GM21529 (cell line): ENCODE measurements around the gene ETNK2.

Experiments
- ATAC-seq: cut with Tn5 transposase; IDR thresholded peaks from one replicate; pipeline ENCODE4 v1.9.1; 2021; ENCODE audit not compliant: unreplicated experiment

The ETNK2 gene

DNA sequence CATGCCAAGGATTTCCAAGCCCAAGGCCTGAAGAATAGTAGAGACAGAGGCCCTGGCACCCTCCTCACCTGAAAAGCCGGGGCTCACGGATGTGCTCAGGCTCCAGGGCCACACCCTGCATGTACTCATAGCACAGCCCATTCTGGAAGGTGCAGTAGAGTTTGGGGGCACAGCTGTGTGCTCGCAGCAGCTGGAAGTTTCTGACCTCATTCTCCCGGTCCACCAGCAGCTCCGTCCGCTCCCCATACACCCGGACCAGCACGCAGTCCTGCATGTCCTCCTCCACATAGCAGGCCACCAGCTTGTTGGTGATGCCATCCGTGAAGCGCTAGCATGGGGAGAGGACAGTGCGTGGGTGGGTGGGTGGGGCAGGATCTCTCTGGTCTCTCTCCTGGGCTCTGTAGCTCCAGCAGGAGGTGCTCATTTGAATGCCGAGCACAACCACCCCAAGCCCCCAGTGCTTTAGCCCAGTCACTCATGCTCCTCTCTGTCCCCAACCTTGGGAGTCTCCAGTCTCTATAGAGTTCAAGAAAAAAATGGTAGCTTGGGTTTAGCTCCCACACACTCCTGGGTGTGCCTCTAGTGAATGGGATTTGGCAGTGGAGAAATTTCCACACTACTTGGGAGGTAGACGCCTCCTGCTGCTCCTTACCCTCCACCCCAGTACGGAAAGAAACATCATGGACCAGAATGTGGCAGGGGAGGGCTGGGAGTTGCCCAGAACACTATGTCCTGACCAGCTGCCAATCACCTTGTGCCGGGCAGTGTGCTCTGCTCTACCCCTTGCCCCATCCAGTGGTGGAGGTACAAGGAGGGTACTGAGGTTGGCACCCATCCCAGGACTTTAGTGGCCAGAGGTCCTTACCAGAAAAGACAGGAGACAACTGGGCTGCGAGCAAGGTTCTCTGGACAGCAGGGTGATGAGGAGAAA, 1.9 kb downstream of the ETNK2 start:
- no peak for ATAC-seq

GRCh38 chr1:204149107-204149506, 2.7 kb downstream of the ETNK2 start:
- ATAC-seq = no peak

DNA sequence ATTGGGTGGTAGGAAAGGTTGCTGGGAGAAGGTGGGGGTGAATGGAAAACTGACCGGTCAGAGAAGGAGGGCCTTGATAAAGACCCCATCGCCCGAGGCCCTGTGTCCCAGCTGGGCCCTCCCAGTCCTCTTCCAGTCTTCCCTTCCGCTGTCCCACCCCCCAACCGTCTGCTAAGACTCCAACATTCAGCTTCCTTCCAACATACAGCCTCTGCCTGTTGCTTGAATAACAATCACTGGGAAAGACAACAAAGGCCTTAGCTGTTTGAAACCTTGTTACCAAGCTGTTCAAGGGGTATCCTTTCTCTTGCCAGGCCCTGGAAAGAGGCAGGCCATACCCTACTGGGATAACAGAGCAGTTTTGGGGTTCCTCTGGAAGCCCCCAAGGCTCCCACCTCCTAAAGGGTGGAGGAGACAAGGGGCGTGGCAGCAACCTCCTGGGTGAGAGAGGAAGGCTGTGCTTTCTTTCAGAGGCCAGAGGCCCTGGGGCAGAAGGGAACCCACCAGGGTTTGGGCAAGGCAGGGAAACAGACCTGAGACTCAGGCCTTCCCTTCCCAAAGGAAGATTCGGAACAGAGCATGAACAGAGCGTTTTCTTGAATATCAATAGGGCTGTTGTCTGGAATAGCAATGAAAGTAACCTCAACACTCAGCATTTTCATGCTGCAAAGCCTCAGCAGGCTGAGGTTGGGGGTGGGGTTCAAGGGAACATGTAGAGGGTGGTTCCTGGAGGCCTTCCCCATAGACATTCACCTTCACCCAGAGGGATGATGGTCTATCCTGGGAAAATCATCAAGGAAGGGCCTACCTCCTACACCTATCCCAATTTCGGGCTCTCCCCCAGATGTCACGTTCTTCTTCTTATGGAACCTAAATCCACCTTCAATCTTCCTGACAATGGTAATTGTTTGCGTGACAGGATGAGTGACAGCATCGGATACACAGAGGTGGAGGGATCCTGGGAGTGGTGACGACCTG, 4.1 kb downstream of the ETNK2 start:
- ATAC-seq = no peak

DNA sequence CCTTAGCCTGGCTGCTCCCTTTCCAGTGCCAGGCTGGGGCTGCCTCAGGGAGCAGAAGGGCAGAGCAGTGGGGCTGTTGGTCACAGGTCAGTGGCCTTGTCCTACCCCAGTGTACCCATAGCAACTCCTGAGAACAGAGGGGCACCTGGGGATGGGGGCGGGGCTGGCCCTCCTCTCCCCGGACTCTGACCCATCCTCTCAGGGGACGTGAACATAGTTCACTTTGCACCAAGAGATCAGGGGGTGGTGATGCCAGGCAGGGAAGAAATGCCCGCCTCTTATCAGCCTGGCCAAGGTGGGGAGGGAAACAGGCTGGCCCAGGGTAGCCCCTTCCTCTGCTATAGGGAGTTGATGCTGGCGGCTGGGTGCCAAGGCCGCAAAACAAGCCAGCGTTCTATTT, 4.9 kb downstream of the ETNK2 start:
- ATAC-seq = no peak

DNA sequence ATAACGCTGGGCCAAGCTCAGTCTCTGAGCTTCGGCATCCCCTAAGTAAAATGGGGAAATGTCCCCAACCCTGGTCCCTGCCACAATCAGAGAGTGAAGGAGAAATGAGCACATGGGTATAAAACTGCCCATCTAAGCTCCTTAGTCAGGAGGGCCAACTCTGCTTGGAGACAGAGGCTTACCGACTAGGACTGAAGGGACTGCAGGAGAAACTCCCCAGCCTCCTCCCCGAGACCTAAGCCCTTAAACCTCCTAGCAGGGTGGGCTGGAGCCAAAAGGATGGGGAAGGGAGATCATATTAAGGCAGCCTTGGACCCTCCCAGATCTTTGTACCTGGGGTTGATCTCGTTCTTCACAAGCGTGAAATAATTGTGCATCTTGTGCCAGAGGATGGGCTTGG, 5.5 kb downstream of the ETNK2 start:
- ATAC-seq = no peak

DNA sequence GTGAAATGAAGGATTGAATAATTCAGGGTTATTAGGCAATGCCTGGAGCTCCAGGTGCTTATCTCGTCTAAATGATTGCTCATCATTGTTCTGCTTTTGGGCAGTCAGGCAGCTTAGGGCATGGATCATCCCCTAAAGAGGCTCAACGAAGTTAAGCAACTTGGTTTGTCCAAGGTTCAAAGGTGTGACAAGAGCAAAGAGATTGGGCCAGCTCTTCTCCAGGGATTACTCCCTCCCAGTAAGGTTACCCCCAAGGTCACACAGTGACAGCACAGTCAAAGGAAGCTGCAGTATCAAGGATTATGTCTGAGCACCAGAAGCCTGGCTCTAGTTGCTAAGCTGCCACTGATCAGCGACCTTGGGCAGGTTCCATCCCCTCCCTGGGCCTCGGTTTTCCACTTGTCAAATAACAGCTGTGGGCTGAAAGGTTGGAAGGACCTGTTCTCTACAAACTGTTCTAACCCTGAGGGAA, 6.8 kb downstream of the ETNK2 start:
- no peak for ATAC-seq

- ATAC-seq = no peak
Observed at GRCh38 chr1:204143276-204144041, 8.4 kb downstream of the ETNK2 start.

DNA sequence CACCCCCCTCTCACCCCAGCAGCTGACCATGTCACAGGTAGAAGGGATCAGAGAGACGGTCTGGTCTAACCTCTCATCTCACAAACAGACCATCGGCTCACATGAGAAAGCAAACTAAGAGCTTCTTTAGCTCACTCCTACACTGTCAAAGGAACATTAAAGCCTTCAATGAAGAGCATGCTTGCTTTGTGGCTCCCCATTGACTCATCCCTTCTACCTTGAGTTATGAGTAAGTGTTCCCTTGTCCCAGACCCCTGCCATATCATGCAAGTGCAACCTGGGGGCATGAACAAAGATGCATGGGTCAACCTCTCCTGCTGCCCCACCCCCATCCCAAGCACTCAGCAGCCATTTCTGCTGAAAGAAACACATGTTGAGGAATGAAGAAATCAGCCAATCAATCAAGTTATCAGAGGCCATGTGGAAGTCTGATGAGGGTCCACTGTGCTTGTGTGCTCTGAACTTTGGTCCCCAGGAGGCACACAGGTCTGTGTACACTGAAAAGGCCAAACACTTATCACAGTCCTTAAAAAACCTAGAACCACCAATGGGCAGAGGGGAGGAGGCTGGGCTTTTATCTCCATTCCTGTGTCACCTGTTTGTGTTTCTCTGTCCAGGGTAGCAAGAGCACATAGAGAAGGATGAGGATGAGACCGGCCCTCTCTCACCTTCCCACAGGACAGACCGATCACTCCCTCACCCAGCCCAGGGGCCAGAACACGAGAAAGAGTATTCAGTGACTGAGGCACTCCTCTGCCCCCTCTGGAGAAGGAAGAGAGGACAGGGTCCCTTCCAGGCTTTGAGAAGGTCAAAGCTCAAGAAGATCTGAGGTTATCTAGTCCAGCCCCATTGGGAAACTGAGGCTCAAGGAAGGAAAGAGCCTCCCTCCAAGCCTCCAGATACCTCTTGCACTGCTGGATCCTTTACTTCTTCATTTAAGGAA, 9.5 kb downstream of the ETNK2 start:
- no peak for ATAC-seq

DNA sequence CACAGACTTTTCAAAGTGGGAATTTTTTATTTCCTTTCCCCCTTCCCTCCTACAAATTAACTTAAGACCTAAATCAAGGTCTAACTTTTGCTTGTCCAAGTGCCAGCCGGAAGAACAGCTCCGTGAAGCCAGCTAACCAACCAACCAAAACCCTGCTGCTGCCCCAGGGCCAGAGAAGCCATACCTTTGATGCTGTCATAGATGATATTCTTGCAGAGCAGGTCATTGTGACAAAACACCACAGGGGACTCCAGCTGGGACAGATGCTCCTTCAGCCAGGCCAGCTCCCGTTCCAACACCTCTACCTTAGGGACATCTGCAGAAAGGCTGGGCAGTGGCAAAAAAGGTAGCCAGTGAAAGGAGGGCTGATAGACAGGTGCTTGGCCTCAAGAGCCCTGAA, 10.7 kb downstream of the ETNK2 start:
- ATAC-seq = no peak

DNA sequence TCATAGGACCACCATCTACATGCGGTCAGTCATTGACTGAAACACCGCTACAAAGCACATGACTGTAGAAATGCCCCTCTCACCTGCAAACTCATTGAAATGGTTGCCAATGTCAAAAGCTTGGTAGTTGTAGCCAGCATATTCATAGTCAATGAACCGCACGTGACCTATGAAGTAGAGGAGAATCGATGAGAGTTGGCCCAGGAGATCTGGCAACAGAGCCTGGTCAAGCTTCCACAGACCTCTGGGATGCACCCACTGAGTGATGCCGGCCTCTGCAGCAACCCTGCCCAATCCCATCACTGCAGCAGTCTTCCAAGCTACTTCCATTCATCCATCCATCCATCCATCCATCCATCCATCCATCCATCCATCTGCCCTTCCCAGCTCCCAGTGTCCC, 11.9 kb downstream of the ETNK2 start:
- no peak for ATAC-seq

DNA sequence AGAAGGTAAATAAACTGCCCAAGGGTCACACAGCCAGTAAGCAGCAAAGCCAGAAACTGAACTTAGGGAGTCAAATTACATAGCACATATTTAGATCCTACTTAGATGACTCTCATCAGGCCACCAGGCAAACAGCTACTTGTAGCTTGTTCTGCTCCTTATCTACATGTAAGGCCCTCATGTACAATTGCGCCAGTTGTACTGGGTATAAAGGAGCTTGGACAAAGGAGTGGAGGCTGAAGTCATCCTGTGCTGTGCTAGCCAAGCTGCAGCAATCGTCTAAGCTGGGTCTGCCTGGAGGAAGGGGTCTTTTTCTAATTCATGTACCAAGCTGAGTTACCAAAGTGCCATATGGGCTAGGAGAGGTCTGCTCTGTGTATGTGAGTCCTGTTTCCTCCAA, 12.8 kb downstream of the ETNK2 start:
- ATAC-seq = no peak

GRCh38 chr1:204136814-204137213, 15.0 kb downstream of the ETNK2 start:
- no peak for ATAC-seq

DNA sequence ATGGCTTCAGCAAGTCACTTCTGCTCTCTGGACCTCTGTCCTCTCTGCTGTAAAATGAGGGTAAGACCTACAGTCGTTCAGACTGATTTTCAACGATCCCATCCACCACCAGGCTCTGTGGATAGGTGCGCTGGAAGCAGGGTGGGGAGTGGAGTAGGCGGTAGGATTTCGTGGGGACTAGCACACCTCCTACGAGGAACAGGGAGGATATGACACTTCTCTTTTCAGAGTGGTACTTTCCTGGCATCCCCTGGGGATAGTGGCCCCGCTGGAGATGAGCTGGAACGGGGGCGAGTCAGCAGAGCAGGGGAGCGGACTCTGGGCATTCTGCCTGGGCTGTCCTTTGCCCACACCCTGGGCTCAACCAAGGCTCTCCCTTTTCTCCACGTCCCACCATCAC, 17.7 kb downstream of the ETNK2 start:
- ATAC-seq = no peak

DNA sequence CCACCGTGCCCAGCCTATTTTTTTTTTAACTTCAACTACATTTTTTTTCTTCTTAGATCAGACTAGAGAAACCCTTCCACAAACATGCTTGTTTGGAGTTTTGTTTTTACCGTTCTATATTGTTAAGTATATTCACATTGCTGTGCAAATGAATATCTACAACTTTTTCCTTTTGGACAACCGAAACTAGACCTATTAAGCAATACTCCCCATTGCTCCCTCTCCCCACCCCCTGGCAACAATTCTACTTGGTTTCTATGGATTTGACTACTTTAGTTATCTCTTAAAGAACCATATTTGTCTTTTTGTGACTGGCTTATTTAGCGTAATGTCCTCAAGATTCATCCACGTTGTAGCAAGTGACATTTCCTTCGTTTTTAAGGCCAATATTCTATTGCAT, 19.1 kb downstream of the ETNK2 start:
- ATAC-seq = no peak

GRCh38 chr1:204131978-204132377, 19.9 kb downstream of the ETNK2 start:
- ATAC-seq = no peak

DNA sequence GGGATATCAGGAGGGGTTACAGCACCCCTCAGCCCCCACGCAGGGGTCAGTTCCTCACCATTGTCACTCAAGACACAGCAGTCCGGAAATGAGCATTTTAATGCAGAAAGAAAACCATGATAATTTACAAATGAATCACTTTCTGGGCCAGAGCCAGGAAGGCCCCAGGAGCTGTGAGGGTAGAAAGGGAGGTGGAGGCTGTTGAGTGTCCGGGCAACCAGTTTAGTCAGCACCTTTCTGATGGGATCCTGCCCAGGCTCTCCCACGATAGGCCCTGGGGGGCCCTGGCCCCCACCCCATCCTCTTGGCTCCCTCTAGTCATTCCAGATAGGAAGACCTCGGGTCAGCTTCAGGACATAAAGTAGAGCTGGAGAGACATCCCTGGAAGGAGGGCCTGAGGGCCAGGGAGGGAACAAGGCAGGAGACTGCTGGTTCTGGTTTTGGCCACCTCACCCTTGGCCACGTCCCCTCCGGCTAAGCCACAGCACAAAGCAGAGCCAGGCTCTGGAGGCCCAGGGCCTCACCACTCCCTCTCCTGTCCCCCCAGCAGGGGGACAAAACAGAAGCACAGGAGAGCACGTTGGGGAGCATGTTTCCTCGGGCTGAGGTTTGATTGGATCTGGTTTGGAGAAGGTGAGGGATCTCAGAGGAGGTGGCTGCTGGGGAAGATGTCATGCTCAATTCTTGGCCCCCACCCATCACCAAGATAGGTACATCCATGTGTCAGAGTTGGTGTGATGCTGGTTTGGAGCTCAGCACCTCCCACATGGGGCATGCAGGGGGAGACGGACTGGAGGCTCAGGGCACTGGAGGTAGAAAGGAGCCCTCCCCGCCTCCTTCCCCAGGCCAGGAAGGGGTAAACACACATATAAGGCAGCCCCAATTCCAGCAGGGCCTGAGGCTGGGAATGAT, 20.6 kb downstream of the ETNK2 start:
- ATAC-seq = no peak

DNA sequence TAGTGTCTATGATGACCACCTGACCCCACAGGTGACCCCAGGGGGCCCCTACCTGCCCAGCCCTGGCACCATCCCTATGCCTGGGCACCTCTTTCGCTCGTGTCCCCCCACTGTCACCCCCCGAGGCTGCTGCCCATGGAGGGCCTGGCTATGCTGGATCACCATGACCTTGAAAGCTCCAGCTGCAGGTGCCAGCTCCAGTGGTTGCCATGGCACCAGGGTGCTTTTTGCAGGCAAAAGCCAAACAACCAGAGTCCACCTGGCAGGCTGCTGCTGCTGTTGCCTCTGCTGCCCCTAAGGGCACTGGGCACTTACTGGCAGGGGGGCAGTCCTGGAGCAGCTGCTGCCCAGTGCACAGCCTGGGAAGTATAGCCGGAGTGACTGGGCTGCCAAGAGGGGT, 21.7 kb downstream of the ETNK2 start:
- ATAC-seq = no peak

DNA sequence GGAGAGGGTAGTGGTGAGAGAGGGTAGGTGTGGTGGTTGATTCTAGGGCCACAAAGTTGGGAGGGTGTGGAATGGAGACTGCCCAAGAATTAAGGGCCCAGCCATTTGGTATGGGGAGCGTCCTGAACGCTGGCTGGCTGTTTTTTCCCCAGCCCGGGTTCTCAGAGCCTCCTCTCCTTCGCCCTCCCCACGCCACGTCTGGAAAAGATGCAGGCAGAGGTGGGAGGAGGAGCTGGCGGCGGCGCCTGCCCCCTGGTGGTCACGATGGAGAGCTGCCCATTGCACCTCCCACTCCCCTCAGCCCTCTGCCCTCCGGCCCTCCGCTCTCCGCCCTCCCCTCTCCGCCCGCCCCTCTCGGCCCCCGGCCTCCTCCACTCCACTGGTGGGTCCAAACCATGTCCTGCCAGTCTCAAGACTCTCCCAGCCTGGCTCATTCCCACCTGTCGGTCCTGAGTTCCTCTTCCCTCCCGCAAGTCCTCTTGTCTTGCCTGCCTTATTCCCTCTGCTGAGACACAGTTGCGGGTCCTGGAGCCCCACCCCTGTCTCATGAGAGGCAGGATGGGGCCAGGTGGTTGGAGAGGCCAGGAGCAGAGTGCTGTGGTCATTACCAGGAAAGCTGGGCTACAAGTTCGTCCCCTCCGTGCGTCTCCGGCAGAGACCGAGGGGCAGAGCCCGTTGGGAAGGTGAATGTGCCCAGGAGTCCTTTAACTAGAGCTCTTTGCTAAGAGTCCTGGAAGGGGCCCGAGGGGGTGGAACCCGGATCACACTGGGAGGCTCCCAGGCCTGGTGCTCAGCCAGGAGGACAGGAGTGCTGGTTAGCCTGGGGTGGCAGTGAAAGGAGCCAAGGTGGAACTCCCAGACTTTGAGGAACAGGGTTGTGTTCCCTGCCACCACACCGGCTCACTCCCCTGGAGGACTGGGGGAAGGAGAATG, 22.6 kb downstream of the ETNK2 start:
- peak; percentile 79 for ATAC-seq
